H1 (cell line): ENCODE measurements around the gene CPA1. TPM values are rescaled to one million over a fixed set of nuclear protein-coding genes. Genes with fewer than 3 reads are reported as not detected.

Experiments
- CTCF ChIA-PET: fragments of 300-600 bp; sonication (Branson Sonifier 250); formaldehyde crosslinking; loops from one replicate; lab custom pipeline; 2021; ENCODE audit not compliant: partially characterized antibody; lab: Charles Lee
- POLR2A ChIA-PET: fragments of 300-600 bp; sonication (Branson Sonifier 250); formaldehyde crosslinking; loops from one replicate; lab custom pipeline; 2021; ENCODE audit warnings: inconsistent platforms; ENCODE audit not compliant: partially characterized antibody; lab: Charles Lee
- DNase-seq, 2 experiments: peaks; one replicate each; pipeline versions ENCODE4 v3.0.0 to v3.0.0-alpha.2; 2010 to 2022; ENCODE audit warnings: low spot score in 2 of 2, low read depth in 1 of 2, mixed read lengths in 1 of 2
- FAIRE-seq: peaks from 2 replicates; lab custom pipeline; 2011; peaks lifted over from hg19 to GRCh38; lab: Jason Lieb, UNC
- H2AFZ ChIP-seq: 2 replicates; pipeline ENCODE4 v1.8.1; 2012; ENCODE audit warnings: low read length, inconsistent platforms
- H2AK5ac ChIP-seq: 2 replicates; pipeline ENCODE4 v1.6.1; 2013; ENCODE audit warnings: low read depth, low read length
- H2BK120ac ChIP-seq: replicated peaks from 2 replicates; pipeline ENCODE3; 2013; ENCODE audit warnings: low read depth, low read length, inconsistent platforms
- H2BK12ac ChIP-seq: 2 replicates; pipeline ENCODE4 v1.6.1; 2013; ENCODE audit warnings: low read depth, low read length
- H2BK15ac ChIP-seq: 2 replicates; pipeline ENCODE4 v1.6.1; 2013; ENCODE audit warnings: low read length
- H2BK20ac ChIP-seq: 2 replicates; pipeline ENCODE4 v1.6.1; 2013; ENCODE audit warnings: low read length
- H2BK5ac ChIP-seq: 2 replicates; pipeline ENCODE4 v1.6.1; 2013; ENCODE audit warnings: low read depth, low read length
- H3K14ac ChIP-seq: 2 replicates; pipeline ENCODE4 v1.6.1; 2013; ENCODE audit warnings: inconsistent platforms; ENCODE audit not compliant: insufficient read length
- H3K18ac ChIP-seq: 2 replicates; pipeline ENCODE4 v1.6.1; 2013; ENCODE audit warnings: low read length; ENCODE audit errors: extremely low read depth
- H3K23ac ChIP-seq: 2 replicates; pipeline ENCODE4 v1.6.1; 2013; ENCODE audit warnings: inconsistent platforms; ENCODE audit not compliant: insufficient read length
- H3K23me2 ChIP-seq: 2 replicates; pipeline ENCODE4 v1.6.1; 2013; ENCODE audit warnings: low read depth, low read length
- H3K27ac ChIP-seq: 2 replicates; pipeline ENCODE4 v1.6.1; 2011; ENCODE audit warnings: low read depth, low read length, inconsistent platforms
- H3K27me3 ChIP-seq, 4 experiments: replicated peaks in 1 of 4; 1 replicate in 1 of 4; 2 replicates in 3 of 4; pipeline versions ENCODE4 v1.6.1 to v1.8.1; 2011 to 2013; ENCODE audit warnings: low read length in 3 of 4, mild to moderate bottlenecking in 3 of 4, inconsistent platforms in 2 of 4, mixed read lengths in 2 of 4, moderate library complexity in 1 of 4; ENCODE audit not compliant: control insufficient read depth in 3 of 4, insufficient read depth in 3 of 4; ENCODE audit errors: extremely low read depth in 1 of 4
- H3K36me3 ChIP-seq, 4 experiments: 2 replicates each; pipeline versions ENCODE4 v1.6.1 to v1.8.1; 2011 to 2013; ENCODE audit warnings: mild to moderate bottlenecking in 4 of 4, low read length in 3 of 4, moderate library complexity in 2 of 4, control low read depth in 1 of 4, inconsistent platforms in 1 of 4; ENCODE audit not compliant: insufficient read depth in 4 of 4, control insufficient read depth in 2 of 4
- H3K4ac ChIP-seq: replicated peaks from 2 replicates; pipeline ENCODE3; 2013; ENCODE audit warnings: low read length, low read depth, mixed read lengths, inconsistent platforms; ENCODE audit not compliant: insufficient read length
- H3K4me1 ChIP-seq, 4 experiments: replicated peaks in 1 of 4; 1 replicate in 1 of 4; 2 replicates in 3 of 4; pipeline versions ENCODE4 v1.6.1 to v1.8.1; 2011 to 2013; ENCODE audit warnings: low read length in 3 of 4, inconsistent platforms in 2 of 4, mixed read lengths in 1 of 4; ENCODE audit not compliant: insufficient read depth in 4 of 4, control insufficient read depth in 3 of 4
- H3K4me2 ChIP-seq, 2 experiments: 2 replicates each; pipeline versions ENCODE4 v1.6.1 to v1.8.1; 2011 to 2013; ENCODE audit warnings: low read depth in 2 of 2, low read length in 2 of 2, control low read depth in 1 of 2, inconsistent platforms in 1 of 2, mild to moderate bottlenecking in 1 of 2; ENCODE audit not compliant: insufficient read depth in 1 of 2
- H3K4me3 ChIP-seq, 4 experiments: fragments of 200-600, 300-600 bp in 1 of 4; sonication (generic), shearing (Covaris generic), sonication (Bioruptor Twin) in 1 of 4; 2 replicates each; pipeline versions ENCODE4 v1.5.1 to v1.8.1; 2011 to 2016; ENCODE audit warnings: low read length in 4 of 4, low read depth in 3 of 4, control low read depth in 2 of 4, inconsistent platforms in 2 of 4, mild to moderate bottlenecking in 2 of 4, mixed read lengths in 1 of 4, moderate library complexity in 1 of 4; ENCODE audit not compliant: insufficient read depth in 2 of 4; ENCODE audit errors: extremely low read depth in 1 of 4
- H3K56ac ChIP-seq: replicated peaks from 2 replicates; pipeline ENCODE3; 2013; ENCODE audit warnings: low read depth, mild to moderate bottlenecking, mixed read lengths, low read length, inconsistent platforms; ENCODE audit not compliant: insufficient read length
- H3K79me1 ChIP-seq: 2 replicates; pipeline ENCODE4 v1.6.1; 2013; ENCODE audit warnings: low read depth, low read length, control low read depth
- H3K79me2 ChIP-seq, 2 experiments: 2 replicates each; pipeline versions ENCODE4 v1.6.1 to v1.8.1; 2012 to 2013; ENCODE audit warnings: low read length in 2 of 2, mild to moderate bottlenecking in 2 of 2, inconsistent platforms in 1 of 2; ENCODE audit not compliant: insufficient read depth in 2 of 2, control insufficient read depth in 1 of 2
- H3K9ac ChIP-seq, 4 experiments: replicated peaks in 1 of 4; 1 replicate in 1 of 4; 2 replicates in 3 of 4; pipeline versions ENCODE4 v1.6.1 to v1.8.1; 2011 to 2013; ENCODE audit warnings: low read depth in 3 of 4, low read length in 3 of 4, control low read depth in 2 of 4, mild to moderate bottlenecking in 2 of 4, moderate library complexity in 2 of 4, inconsistent platforms in 1 of 4; ENCODE audit errors: extremely low read depth in 1 of 4
- H3K9me3 ChIP-seq, 2 experiments: 2 replicates each; pipeline versions ENCODE4 v1.6.1 to v1.8.1; 2012 to 2013; ENCODE audit warnings: mild to moderate bottlenecking in 2 of 2, moderate library complexity in 2 of 2, control low read depth in 1 of 2, inconsistent platforms in 1 of 2, low read depth in 1 of 2, low read length in 1 of 2, mixed read lengths in 1 of 2; ENCODE audit not compliant: insufficient read depth in 2 of 2
- H4K20me1 ChIP-seq, 2 experiments: replicated peaks in 1 of 2; 2 replicates each; pipeline versions ENCODE3 to v1.8.1; 2011 to 2013; ENCODE audit warnings: inconsistent platforms in 2 of 2, low read length in 2 of 2, mild to moderate bottlenecking in 1 of 2; ENCODE audit not compliant: insufficient read depth in 2 of 2, control insufficient read depth in 1 of 2
- H4K5ac ChIP-seq: 2 replicates; pipeline ENCODE4 v1.6.1; 2013; ENCODE audit warnings: low read length, low read depth, mixed read lengths, inconsistent platforms; ENCODE audit not compliant: insufficient read length
- H4K8ac ChIP-seq: 2 replicates; pipeline ENCODE4 v1.8.0; 2013; ENCODE audit warnings: mild to moderate bottlenecking, moderate library complexity, low read length, inconsistent platforms; ENCODE audit not compliant: insufficient read depth; ENCODE audit errors: extremely low read depth
- H4K91ac ChIP-seq: replicated peaks from 2 replicates; pipeline ENCODE3; 2013; ENCODE audit warnings: low read length, mixed read lengths, inconsistent platforms; ENCODE audit not compliant: insufficient read length
- CHD1 ChIP-seq: IDR thresholded peaks from 2 replicates; pipeline ENCODE4 v1.6.1; 2012; ENCODE audit warnings: low read depth, low read length, improper control_type of control experiment
- CHD2 ChIP-seq: IDR thresholded peaks from 2 replicates; pipeline ENCODE4 v1.6.1; 2012; ENCODE audit warnings: low read length, improper control_type of control experiment
- HDAC6 ChIP-seq: IDR thresholded peaks from one replicate; pipeline ENCODE4 v1.7.1; 2012; ENCODE audit warnings: low read depth, mild to moderate bottlenecking, inconsistent platforms, low read length, moderate library complexity
- JUND ChIP-seq: IDR thresholded peaks from 2 replicates; pipeline ENCODE4 v1.6.1; 2011; ENCODE audit warnings: mild to moderate bottlenecking, improper control_type of control experiment, low read length
- NRF1 ChIP-seq: IDR thresholded peaks from 2 replicates; pipeline ENCODE4 v1.6.1; 2011; ENCODE audit warnings: mild to moderate bottlenecking, low read depth, low read length, improper control_type of control experiment
- RFX5 ChIP-seq: IDR thresholded peaks from 2 replicates; pipeline ENCODE4 v1.6.1; 2011; ENCODE audit warnings: low read depth, low read length, improper control_type of control experiment, borderline replicate concordance
- WGBS, 2 experiments: shearing (Covaris generic) in 1 of 2; methylation state at CpG; one replicate each; pipeline versions ENCODE4 v1.1.6 to v1.1.7; 2013 to 2015; ENCODE audit warnings: low lambda C conversion rate in 2 of 2, mixed read lengths in 2 of 2, inconsistent platforms in 1 of 2, low coverage in 1 of 2, missing lambda C conversion rate in 1 of 2; ENCODE audit not compliant: insufficient replicate concordance in 2 of 2, insufficient coverage in 1 of 2, insufficient read length in 1 of 2; ENCODE audit errors: extremely low coverage in 1 of 2, missing lambda C conversion rate in 1 of 2; 5-methylcytosine and 5-hydroxymethylcytosine counted together
- polyA plus RNA-seq, 7 experiments: library from polyadenylated mRNA; depleted of rRNA in 3 of 7; stranded (reverse) in 5 of 7; unstranded in 2 of 7; fragments of >200 nt in 5 of 7; fragments of 200-250 nt in 2 of 7; gene quantifications; 1 replicate in 5 of 7; 2 replicates in 1 of 7; 4 replicates in 1 of 7; pipeline versions ENCODE4 v1.2.1 to v1.2.3, GENCODE V29; 2011 to 2013; ENCODE audit warnings: missing spikeins in 2 of 7, mixed read lengths in 2 of 7
- total RNA-seq: library from RNA; stranded (reverse); fragmentation: NEBNext Ultra II Directional; extraction: Animal tissue kit (Norgen Biotek cat#: 25700); gene quantifications from 2 replicates; pipeline ENCODE4 v1.2.1, GENCODE V29; 2021

CPA1 gene
- total and polyA plus RNA-seq, 2 of the 8 experiments (the other 6 are each of a cell fraction or from before 2014, with no cell fraction given) = not detected

DNA sequence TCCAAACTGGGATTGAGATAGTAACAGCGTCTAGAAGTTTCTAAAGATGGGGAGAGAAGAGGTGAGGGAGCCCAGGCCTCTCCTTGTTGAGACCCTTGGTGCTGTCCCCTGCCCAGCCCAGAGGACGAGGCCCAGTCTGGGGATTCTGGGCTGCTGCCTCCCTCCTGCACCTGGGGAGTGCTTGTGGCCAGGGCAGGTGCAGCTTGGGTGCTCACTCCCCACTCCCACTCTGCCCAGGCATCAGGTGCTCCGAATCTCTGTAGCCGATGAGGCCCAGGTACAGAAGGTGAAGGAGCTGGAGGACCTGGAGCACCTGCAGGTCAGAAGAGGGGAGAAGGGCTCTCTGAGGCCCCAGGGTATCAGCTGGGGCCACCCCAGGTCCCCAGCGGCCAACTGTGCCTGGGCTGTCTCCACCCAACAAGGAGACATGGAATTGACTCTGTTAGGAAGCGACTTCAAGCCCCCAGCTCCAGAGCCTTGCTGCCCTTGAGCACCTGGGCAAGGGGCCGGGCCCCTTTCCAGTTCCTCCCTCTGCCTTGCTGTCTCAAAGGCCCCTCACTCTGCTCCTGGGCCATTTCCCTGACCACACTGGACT lies 664 bp downstream of the CPA1 start:
- Histone ChIP-seq H3K9ac (no peak overlapping the region), H3K4ac (no peak overlapping the region), H4K20me1 (no peaks in the 10 kb centered on the region), H3K23ac (no peak overlapping the region), H3K56ac (no peak overlapping the region), H4K8ac (no peak overlapping the region; the same call in 1 of the 2 replicates), H2AFZ (no peak overlapping the region), H3K4me1 (peaks cover 0 to 2% (median 0%) of the 10 kb centered on the region in 4 experiments; a peak in 1 of 7 replicates), H2BK120ac (no peak overlapping the region), H2BK5ac (no peak overlapping the region), H2AK5ac (no peak overlapping the region), H3K14ac (no peak overlapping the region), H4K5ac (no peak overlapping the region), H3K9me3 (peaks cover 13% of the 10 kb centered on the region in 2 experiments), H3K79me2 (no peaks in the 10 kb centered on the region), H2BK20ac (no peak overlapping the region), H3K36me3 (no peaks in the 10 kb centered on the region), H3K4me2 (no peak overlapping the region), H3K27me3 (no peaks in the 10 kb centered on the region; a peak in 1 of 7 replicates), H2BK15ac (no peak overlapping the region), H2BK12ac (no peak overlapping the region), H3K18ac (no peak overlapping the region), H3K27ac (no peak overlapping the region), H3K23me2 (no peaks in the 10 kb centered on the region; the same call in 1 of the 2 replicates), H4K91ac (no peak overlapping the region), H3K4me3 (no peak overlapping the region), H3K79me1 (no peaks in the 10 kb centered on the region)
- TF ChIP-seq CHD1 (no peak), NRF1 (no peak), RFX5 (no peak), JUND (no peak), HDAC6 (no peak), CHD2 (no peak)
- FAIRE-seq = no peak
- 90% methylated on average over 5 of the region's 7 CpGs; no CpG with 5 or more reads in 1 of the 2 experiments for WGBS, 2 experiments
- DNase-seq = no peak
- ChIA-PET CTCF (interaction anchor here (0.9 to 5.7 kb wide), 22 partner anchors 12 to 117 kb away, joined by 3 to 59 read pairs (median 4); partner anchors contain the start of gene CPA5), POLR2A (interaction anchor here (0.8 to 1.6 kb wide), 4 partner anchors 8 to 108 kb away, joined by 3 read pairs; no protein-coding TSS in a partner anchor)
